ENCODE data around the gene BOD1L2.

DNA sequence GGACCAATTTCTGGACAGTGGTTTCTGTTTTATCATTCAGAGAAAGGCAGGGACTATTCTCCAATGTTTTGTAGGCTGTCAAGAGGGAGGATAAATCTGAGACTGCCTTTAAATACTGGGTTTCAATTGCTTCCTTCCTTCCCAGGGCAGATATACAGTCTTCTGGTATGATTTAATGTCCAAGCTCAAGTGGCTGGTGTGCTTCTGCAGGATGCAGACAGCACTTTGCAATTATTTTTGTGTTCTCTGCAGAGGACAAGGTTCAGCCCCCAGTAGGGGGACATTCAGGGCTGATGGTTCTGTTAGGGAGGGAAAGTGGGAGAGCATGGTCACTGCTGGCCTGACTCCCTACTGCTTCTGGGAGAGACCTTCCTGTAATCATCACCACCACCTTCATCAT, 4.6 kb upstream of the BOD1L2 start:
- TF ChIP-seq, protein P1, sequence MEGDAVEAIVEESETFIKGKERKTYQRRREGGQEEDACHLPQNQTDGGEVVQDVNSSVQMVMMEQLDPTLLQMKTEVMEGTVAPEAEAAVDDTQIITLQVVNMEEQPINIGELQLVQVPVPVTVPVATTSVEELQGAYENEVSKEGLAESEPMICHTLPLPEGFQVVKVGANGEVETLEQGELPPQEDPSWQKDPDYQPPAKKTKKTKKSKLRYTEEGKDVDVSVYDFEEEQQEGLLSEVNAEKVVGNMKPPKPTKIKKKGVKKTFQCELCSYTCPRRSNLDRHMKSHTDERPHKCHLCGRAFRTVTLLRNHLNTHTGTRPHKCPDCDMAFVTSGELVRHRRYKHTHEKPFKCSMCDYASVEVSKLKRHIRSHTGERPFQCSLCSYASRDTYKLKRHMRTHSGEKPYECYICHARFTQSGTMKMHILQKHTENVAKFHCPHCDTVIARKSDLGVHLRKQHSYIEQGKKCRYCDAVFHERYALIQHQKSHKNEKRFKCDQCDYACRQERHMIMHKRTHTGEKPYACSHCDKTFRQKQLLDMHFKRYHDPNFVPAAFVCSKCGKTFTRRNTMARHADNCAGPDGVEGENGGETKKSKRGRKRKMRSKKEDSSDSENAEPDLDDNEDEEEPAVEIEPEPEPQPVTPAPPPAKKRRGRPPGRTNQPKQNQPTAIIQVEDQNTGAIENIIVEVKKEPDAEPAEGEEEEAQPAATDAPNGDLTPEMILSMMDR (IDR thresholded peaks at IDR 0.05): no peak
- TF ChIP-seq POLR2A (IDR thresholded peaks at IDR 0.05): no peak
